T-helper 22 cell (primary cell): Measurements from ENCODE around the gene INPP5E.

ENCODE experiments used
- DNase-seq: peaks from one replicate; pipeline ENCODE4 v3.0.0-alpha.2; 2020; ENCODE audit warnings: low read depth

Gene INPP5E, protein sequence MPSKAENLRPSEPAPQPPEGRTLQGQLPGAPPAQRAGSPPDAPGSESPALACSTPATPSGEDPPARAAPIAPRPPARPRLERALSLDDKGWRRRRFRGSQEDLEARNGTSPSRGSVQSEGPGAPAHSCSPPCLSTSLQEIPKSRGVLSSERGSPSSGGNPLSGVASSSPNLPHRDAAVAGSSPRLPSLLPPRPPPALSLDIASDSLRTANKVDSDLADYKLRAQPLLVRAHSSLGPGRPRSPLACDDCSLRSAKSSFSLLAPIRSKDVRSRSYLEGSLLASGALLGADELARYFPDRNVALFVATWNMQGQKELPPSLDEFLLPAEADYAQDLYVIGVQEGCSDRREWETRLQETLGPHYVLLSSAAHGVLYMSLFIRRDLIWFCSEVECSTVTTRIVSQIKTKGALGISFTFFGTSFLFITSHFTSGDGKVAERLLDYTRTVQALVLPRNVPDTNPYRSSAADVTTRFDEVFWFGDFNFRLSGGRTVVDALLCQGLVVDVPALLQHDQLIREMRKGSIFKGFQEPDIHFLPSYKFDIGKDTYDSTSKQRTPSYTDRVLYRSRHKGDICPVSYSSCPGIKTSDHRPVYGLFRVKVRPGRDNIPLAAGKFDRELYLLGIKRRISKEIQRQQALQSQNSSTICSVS

DNA sequence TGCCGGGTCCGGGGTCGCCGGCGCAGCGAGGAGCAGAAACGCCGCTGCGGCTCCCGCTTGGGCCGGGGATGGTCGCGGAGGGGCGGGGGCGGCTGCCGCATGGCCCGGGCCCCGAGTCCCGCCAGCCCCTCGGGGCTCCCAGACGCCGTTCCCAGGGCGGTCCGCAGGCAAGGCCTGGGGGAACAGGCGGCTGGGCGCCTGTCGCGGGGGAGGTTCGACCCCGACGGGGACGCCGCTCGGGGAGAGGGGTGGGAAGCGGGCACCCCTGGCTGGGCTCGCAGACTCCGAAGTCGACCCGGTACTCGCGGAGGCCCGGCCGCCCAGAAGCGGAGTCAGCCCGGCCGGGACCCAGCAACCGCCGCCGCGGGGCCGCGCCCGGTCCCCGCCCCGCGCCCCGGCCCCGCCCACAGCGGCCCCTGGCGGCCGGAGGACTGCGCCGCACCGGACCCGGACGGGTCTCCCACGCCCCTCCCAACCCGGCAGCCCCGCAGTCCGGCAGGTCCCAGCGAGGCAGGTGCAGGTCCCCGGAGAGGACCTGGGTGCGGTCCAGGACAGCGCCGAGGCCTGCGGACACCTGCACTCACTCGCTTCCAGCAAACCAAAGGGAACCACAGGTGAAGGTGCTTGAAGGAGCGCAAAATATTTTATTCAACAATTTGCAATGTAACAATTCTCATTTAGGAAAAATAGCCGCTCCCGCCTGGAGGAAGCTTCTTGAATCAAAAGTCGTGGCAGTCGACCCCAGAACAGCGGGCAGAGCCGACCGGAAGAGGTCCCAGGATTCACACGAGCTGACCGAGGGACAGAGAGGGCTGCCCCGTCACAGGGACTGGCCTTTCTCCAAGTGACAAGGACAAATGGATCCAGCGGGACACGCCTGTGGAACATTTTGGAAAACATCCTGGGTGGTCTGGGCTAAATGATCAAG, at the start of gene INPP5E:
Gene INPP5E (minus strand): TSS at position 365 of the 928 bp plus-strand sequence. CDS start 426 bp downstream, outside the sequence.
- DNase-seq, result peak; percentile 63

DNA sequence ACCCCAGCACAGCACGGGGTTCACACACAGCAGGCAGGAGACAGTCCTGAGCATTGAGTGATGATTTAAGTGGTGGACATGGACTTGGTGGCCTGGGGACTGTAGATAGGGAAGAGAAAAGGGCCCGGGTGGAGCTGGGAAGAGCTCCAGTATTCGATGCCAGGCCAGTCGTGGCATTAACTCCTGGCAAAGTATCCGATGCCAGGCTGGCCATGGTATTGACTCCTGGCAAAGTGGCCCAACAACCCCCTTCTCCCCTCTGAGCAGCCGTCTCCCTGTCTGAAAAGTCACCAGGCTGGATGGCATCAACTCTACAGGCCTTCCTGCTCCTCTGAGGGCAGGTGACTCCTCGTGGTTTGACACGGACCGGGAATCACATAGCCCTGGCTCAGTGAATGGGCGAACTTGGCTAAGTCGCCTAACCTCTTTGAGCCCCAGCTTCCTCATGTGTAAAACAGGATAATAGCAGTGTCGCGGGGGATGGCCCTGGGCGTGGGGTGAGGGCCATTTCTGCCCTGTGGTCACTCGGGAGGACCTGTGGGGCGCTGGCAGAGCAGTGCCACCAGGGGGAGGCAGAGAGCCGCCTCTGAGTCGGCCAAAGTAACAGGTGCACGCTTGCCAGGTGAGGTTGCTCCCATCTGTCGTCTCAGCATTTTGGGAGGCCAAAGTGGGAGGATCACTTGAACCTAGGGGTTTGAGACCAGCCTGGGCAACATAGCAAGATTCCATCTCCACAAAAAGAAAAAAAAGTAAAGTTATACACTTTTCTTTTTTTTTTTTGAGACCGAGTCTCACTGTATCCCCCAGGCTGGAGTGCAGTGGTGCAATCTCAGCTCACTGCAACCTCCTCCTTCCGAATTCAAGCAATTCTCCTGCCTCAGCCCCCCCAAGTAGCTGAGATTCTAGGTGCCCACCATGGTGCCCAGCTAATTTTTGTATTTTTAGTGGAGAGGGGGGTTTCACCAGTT, 48.9 kb upstream of the INPP5E start:
- DNase-seq, result peak; percentile 43

DNA sequence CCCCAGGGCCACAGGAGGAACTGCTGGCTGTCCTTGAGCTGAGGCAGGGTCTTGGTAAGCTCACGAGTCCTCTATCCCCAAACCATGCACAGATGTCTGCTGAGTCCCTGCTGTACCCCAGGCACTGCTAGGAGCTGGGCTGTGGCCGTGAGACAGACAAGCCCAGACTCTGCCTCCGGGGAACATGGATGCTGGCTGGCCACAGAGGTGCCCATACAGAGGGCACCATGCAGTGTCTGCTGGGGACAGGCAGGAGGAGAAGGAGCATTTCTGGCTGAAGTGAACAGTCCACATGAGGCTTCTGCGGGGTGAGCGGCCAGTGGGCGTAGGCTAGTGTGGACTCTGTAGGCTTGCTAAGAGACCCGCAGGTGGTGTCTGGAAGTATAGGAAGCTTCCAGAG, 48.0 kb upstream of the INPP5E start:
- no peak for DNase-seq

DNA sequence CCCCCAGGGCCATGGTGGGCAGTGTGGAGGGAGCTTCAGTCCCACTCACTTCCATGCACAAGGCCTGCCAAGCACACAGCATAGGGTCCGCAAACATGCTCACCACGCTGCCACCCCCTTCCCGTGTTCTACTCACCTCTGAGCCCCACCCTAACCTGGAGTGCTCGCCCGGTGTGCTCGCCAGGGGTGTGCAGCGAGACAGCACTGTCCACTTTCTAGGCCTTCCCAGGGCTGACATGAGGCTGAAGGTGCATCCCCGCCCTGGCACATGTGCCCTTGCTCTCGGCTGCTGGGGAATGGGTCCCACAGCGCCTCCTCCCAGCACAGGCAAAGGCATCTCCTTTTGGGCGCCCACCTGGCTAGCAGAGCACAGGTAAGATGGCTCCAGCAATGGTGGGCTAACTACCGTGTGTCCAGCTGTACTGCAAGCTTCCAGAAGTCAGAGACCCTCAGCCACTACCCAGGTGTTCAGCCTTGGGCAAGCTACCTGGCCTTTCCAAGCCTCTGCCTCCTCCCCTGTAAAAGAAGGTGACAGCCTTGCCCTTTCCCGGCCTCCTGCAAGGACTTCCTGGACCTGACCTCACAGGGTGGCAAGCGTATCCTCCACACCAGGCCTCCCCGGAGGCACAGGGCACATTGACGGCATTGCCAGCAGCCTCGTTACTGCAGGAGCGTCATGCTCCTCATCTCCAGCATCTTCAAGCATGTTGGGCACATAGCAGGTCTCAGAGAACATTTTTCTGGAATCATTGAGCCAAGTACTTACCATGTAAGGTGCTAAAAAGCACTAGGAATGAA, 47.4 kb upstream of the INPP5E start:
- DNase-seq, result no peak

DNA sequence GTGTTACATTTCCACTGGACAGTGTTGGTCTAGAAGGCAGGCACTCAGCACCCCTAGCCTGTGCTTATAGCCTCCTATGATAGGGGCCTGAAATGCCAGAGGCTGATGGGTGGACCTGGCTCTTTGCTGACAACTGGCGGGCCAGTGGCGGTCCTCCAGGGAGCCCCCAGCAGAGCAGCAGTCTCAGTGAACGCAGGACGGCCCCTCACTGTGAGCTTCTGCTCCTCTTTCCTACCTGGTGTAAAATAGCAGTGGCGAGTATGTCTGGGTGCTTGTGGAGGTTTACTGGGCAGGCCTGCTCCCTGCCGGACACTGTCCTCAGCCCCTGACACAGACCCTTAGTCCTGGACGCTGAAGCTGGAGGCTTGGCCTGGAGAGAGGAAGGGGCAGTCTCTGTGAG, 46.5 kb upstream of the INPP5E start:
- no peak for DNase-seq

DNA sequence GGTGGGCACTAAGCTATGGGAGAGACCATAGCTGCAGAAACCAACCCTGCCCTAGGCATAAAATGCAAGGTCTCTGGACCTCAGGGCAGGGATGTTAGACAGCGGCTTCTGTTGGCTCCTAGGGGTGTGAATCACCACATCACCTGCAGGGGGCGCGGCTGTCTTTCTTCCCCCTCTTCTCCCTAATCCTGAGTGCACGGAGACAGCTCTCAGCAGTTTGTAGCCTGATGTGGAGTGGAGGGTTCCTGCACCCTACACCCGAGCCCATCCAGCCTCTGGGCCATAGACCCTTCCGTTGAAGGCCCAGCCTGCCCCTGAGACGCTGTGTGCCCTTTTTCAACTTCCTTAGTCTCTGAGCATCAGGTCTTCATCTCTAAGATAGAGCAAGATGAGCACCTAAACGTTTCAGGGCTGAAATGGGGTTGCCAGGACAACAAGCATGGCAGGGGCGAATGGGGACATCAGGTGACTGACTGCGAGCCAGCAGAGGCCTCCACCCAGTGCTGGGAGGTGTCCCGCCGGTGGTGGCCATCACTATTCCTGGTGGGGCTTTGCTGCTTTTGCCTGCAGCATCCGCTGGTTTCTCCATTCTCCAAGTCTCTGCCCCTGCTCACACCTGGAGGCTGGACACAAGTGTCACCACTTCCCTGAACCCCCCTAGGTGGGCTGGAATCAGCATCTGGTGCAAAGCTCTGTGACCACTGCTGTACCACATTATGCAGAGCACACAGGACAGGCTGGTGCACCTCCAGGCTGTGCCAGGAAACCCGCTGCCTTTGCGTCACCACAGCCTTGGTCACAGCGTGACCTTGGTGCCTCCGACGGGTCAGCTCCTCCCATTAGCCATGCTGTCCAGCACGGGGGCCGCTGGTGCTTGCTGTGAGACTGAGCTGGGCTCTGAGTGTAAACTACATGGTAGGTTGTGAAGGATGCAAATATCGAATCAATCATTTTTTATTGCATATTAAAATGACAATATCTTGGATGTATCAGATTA, 45.7 kb upstream of the INPP5E start:
- DNase-seq, result peak; percentile 58

DNA sequence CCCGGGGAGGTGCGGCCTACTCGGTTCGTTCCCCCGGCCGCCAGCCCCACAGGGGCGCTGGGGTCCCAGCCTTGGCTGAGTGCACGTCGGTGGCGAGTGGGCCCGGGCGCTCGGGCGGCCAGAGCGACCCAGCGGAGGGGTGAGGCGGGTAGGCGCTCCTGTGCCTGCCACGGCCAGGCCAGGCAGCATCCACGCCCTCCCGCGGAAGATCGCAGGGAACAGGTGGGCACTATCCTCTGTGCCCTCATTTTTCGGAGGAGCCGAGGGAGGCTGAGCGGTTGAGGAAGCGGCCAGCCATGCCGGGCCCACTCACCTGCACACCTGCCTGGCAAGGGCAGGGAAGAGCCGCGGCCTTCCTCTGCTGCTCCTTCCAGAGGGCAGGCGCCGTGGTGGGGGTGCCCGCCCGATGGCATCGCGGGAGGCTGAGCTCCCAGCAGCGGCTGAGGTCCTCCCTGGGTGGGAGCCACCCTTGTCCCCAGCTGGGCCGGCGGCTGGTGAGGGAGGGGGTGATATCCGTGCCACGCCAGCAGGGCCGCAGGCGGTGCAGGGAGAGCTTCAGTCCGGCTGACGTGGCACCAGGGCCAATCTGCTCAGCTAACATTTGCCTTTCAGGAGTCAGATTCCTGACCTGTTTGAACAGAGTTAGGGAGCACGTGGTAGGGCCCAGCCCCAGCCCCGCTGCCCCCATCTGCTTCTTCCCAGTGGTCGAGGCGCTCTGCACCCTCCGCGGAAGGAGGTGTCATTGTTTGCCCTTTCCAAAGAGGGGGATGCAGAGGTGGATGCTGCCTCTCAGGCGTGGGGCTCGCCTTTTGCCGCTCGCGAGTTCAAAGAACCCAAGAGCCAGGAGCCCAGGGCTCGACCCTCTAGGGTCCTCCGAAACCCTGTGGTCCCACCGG, 44.8 kb upstream of the INPP5E start:
- DNase-seq, result peak; percentile 9

DNA sequence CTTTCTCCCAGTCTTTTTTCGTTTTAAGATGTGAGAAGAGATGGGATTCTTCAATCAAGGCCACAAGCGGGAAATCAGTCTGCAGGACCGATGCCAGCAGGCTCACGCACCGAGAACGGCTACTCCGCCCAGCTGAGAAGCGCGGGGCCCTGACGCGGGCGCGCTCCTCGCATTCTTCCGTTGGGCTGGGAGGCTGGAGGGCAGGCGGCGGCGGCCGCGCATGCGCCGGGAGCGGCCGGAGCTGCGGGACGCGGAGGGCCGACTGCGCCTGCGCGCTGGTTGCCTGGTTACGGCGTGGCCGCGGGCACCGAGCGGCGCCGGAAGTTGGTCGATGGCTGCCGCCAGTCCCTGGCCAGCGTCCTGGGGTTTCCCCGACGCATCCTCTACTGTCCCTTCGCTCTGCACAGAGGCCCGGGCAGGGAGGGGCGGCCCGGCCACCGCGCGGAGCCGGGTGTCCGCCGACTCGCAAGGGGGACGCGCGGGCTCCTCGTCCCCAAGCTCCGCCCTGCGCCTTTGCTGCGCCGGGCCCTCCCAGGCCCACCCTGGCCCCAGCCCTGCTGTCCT, 44.0 kb upstream of the INPP5E start:
- DNase-seq, result peak; percentile 84

DNA sequence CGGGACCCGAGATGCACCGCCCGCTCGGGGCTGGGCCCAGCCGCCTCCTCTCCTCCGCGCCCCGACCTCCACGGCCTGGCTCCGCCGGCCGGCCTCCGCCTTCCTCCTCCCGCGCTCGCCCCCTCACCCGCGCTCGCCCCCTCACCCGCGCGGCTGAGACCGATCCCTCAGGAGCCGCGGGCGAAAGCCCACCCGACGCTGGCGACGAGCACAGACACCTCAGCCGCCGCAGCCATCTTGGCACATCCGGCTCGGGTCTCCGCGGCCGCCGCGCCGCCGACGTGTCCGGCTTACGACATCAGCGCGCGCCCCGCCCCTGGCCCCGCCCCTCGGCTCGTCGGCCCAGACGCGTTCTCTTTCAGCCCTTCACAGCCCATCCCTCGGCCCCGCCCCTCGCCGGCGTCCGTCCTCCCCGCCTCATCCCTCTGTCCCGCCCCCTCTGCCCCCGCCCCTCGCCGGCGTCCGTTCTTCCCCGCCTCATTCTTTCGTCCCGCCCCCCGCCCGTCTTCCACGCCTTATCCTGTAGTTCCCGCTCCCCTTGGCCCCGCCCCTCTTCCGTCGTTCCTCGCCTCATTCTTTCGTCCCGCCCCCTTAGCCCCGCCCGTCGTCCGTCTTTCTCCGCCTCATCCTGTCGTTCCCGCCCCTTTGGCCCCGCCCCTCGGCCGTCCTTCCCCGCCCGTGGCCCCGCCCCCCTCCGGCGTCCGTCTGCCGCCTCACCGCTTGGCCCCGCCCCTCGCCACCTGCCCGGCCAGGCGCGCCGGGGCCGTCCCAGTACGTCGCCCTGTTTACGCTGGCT, 43.3 kb upstream of the INPP5E start, which contains the start of gene SEC16A:
Gene SEC16A (minus strand): TSS at position 248 of the 796 bp plus-strand sequence. CDS start 5,425 bp downstream, outside the sequence.
- peak; percentile 98 for DNase-seq

DNA sequence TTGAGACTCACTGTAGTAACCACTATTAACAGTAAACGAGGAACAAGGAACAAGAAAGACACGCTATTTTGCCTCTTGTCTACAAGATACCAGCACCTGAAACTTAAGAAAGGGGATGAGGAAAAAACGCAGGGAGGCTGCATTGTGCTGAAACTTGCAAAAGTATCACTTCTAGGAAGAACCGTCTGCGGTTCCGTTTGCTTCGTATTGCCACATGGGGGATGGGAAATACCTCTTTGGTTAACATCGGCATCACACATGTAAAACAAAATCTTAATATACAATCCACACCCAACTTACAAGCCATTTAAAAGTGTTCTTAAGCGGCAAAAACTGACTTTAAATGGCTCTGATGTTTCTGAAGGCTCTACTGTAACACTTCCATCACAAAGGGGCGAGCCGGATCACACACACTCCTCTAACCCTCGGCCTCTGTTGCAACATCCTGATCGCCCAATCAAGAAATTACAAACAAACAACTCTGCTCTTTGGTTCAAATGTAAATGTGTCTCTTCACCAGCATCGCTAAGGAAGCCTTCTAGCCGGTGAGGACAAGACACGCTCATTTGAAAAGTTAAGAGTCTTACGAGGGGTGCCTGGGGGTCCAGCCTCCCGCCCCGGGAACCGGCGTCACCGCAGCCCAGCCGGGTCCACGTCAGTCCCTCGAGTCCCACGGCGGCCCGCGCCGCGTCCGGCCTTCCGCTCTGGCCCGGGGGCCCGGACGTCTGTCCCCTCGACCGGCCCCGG, 42.6 kb upstream of the INPP5E start:
- peak; percentile 7 for DNase-seq

DNA sequence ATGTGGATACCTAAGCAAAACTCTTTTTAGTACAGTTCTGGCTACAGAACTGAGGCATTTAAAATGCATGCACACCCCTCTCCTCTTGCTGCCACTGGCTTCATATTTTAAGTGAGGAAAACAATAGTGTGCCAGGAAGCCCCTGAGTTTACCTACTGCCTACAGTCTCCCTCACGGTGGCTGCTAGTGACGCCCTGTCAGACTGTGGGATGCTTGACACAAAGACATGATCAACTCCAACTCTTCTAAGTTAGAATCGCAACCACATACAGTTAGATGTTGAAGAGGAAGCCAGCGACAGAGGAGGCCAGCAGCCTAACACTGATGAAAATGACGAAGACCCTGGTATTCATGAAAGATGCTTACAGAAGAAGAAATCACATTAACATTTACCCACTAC, 41.9 kb upstream of the INPP5E start:
- DNase-seq, result no peak

DNA sequence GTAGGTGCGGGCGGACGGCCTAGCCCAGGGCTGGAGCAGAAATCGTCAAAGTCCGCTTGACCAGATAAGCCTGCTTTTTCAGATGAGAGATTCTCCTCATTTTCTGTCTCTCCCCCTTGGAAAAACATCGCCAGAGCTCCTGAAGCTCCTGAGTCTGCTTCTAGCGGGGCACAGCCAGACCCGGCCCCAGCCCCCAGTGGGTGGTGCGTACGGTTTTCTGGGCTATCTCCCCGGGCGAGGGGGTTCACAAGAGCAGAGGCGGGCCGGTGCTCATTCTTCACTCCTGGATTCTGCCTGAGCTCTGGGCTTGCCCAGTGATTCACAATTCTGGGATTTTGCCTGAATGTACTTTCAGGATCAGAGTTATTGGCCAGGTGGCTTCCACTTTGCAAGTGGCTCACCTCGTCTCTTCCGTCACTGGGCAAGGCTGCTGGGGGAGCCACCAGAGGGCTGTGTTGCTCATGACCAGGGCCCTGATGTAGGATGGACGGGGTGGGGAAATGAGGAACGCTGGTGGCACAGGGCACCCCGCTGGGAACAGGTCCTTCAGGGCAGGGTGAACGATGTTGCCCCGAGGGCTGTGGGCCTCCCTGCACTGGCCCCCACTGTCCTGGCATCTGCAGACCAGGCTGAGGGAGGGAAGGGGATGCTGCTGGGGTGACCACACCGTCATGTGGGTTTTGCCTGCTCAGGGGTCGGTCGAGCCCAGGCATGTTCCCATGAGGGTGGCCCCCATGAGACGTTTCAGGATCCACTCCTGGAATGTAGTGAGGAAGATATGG, 36.9 kb upstream of the INPP5E start:
- DNase-seq, result no peak

DNA sequence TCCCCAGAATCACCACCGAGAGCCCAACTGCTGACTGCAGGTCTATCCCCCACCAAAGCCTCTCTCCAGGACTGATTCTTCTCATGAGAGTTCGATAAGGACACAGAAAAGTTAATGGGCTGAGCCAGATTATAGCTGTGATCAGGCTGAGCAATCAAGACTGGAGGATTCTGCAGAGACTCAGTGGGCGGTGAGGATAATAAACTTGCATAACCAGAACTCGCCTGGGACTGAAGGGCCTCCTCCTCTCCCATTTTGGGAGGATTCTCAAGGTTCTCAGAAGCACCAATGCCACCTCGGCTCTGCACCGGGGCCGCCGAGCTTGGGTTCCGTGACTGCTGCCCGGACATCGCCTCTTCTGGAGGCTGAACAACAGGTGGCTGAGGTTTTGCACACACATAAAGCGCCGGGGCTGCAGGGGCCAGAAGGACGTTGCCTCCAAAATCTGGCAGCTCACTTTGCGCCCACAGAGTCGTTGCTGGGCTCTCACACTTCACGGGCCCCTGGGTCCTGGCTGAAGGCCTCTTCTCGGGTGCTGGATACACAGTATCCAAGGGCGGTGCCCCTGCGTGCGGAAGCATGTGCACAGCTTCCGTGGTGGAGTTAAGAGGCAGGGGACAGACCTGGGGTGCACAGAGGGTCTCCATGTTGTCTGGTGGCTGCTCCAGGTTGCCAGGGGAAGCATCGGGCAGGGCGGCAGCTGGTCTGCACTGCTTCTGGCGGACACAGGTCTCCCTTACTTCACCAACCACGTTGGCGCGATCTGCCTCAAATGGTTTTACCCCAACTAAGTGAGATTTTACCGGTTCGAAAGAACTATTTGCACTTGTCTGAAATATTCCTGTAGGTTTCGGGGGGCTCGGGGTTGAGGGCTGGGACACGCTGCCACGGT, 35.6 kb upstream of the INPP5E start:
- no peak for DNase-seq

DNA sequence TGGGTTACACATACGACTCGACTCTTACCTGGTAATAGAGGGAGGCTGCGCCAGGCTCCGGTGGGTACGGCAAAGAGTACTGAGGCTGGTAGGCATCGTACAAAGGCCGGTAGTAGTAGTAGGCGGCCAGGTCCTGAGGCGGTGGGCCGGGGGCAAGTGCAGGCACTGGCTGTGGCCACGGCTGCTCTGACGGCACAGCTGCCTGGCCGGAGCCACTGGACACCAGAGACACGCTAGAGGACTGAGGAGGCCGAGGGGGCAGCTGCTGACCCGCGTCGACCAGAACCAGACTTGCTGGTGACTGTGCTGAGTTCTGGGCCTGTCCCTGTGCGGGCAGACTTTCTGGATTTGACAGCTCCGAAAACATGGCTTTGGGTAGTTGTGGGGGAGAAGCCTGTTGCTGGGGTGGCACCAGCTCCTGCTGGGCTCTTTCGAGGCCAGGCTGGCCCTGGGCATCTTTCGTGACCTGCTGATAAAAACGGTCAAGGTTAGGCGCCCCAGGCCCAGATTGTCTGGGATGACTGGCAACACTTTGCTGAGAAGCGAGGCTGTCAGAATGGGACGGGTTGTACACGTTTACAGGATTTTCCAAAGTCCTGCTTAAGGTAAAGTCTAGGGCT, 34.5 kb upstream of the INPP5E start:
- no peak for DNase-seq
